HL-60 (cell line): ENCODE data around the gene LIN9.

Source experiments
- DNase-seq, 2 experiments: peaks; one replicate each; pipeline ENCODE4 v3.0.0-alpha.2; 2010 to 2020; ENCODE audit warnings: low read depth in 1 of 2, low spot score in 1 of 2
- H3K27ac ChIP-seq: fragments of 250-450 bp; sonication (Bioruptor Pico); replicated peaks from 2 replicates; pipeline ENCODE4 v1.5.1; 2020; ENCODE audit warnings: mild to moderate bottlenecking, moderate library complexity
- H3K27me3 ChIP-seq: fragments of 250-450 bp; sonication (Bioruptor Pico); 2 replicates; pipeline ENCODE4 v1.5.1; 2021; ENCODE audit warnings: mild to moderate bottlenecking, moderate library complexity; ENCODE audit not compliant: insufficient read depth, poor library complexity, severe bottlenecking
- H3K4me3 ChIP-seq: replicated peaks from 2 replicates; pipeline ENCODE4 v1.5.1; 2011; ENCODE audit warnings: mild to moderate bottlenecking, control low read depth, low read length; ENCODE audit not compliant: insufficient read depth
- CTCF ChIP-seq: IDR thresholded peaks from one replicate; pipeline ENCODE4 v1.5.1; 2011; ENCODE audit warnings: low read length, control low read depth, inconsistent platforms; ENCODE audit not compliant: insufficient read depth
- GABPA ChIP-seq: IDR thresholded peaks from 2 replicates; pipeline ENCODE4 v1.6.1; 2012; ENCODE audit warnings: low read depth
- POLR2AphosphoS5 ChIP-seq: IDR thresholded peaks from 2 replicates; pipeline ENCODE4 v1.6.1; 2012; ENCODE audit warnings: low read depth
- REST ChIP-seq: IDR thresholded peaks from 2 replicates; pipeline ENCODE4 v1.6.1; 2012; ENCODE audit warnings: low read depth; ENCODE audit not compliant: insufficient replicate concordance
- SPI1 ChIP-seq: IDR thresholded peaks from 2 replicates; pipeline ENCODE4 v1.6.1; 2012; ENCODE audit warnings: low read depth, mild to moderate bottlenecking, borderline replicate concordance

LIN9 gene

GRCh38 chr1:226201029-226201593 is 107.9 kb downstream of the LIN9 start:
- no peak overlapping the region for H3K27ac ChIP-seq
- H3K27me3 ChIP-seq = no peaks in the 10 kb centered on the region
- TF ChIP-seq POLR2AphosphoS5 = no peak
- TF ChIP-seq CTCF = peak; percentile 6
- no peak for TF ChIP-seq SPI1
- no peak overlapping the region for H3K4me3 ChIP-seq
- peak in 1 of 2 experiments; percentile 11 for DNase-seq

- Histone ChIP-seq H3K27me3 (no peaks in the 10 kb centered on the region), H3K27ac (no peak overlapping the region), H3K4me3 (no peak overlapping the region)
- TF ChIP-seq POLR2AphosphoS5 = no peak
- TF ChIP-seq SPI1 = peak; percentile 46; the same call in 1 of the 2 replicates
- no peak for DNase-seq
Observed at GRCh38 chr1:226199971-226200370, 109.0 kb downstream of the LIN9 start.

GRCh38 chr1:226195144-226195543 is 113.8 kb downstream of the LIN9 start:
- H3K4me3 ChIP-seq = no peak overlapping the region
- no peaks in the 10 kb centered on the region for H3K27me3 ChIP-seq
- DNase-seq = no peak
- H3K27ac ChIP-seq = no peak overlapping the region
- no peak for TF ChIP-seq SPI1
- no peak for TF ChIP-seq POLR2AphosphoS5
- TF ChIP-seq GABPA = no peak
- TF ChIP-seq CTCF = no peak
- no peak for TF ChIP-seq REST

- H3K27ac ChIP-seq = peak overlapping the region; percentile 79
- DNase-seq = no peak
- H3K4me3 ChIP-seq = peak overlapping the region; percentile 99
- H3K27me3 ChIP-seq = no peaks in the 10 kb centered on the region
- no peak for TF ChIP-seq POLR2AphosphoS5
- TF ChIP-seq SPI1 = no peak
- no peak for TF ChIP-seq CTCF
- no peak for TF ChIP-seq GABPA
- no peak for TF ChIP-seq REST
Observed at GRCh38 chr1:226187380-226187779, 121.6 kb downstream of the LIN9 start.
